ENCODE data around the gene COL5A2.
A peak's percentile ranks its signal among the peaks of the same experiment; 100 is the strongest.

Gene COL5A2

DNA sequence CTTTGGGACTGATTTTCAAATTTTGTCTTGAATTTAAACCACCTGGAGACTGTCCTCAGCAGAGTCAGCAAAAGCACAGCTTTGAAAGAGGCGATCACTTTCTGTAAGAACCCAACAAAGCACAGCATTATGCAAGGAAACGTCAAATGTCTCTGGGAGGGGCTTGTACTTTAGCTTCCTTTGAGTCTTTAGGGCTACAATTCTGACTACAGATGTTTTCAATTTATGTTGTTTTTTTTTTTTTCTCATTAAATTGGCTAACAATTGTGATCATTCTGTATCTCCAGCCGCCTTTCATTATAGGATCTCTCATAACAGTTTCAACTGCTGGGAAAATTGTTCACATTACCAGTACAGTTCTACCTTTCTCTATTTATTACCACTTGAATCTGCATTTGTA lies 157.1 kb downstream of the COL5A2 start:
- peak; percentile 96 for DNase-seq (ENCODE audit: low read depth)
- TF ChIP-seq, protein P1, sequence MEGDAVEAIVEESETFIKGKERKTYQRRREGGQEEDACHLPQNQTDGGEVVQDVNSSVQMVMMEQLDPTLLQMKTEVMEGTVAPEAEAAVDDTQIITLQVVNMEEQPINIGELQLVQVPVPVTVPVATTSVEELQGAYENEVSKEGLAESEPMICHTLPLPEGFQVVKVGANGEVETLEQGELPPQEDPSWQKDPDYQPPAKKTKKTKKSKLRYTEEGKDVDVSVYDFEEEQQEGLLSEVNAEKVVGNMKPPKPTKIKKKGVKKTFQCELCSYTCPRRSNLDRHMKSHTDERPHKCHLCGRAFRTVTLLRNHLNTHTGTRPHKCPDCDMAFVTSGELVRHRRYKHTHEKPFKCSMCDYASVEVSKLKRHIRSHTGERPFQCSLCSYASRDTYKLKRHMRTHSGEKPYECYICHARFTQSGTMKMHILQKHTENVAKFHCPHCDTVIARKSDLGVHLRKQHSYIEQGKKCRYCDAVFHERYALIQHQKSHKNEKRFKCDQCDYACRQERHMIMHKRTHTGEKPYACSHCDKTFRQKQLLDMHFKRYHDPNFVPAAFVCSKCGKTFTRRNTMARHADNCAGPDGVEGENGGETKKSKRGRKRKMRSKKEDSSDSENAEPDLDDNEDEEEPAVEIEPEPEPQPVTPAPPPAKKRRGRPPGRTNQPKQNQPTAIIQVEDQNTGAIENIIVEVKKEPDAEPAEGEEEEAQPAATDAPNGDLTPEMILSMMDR (conservative IDR thresholded peaks at IDR 0.05; ENCODE audit: control insufficient read depth, insufficient read depth, low read depth, low read length), result no peak
- peak overlapping the region; percentile 14 for H3K4me3 ChIP-seq (ENCODE audit: control insufficient read depth, low read depth, low read length)

DNA sequence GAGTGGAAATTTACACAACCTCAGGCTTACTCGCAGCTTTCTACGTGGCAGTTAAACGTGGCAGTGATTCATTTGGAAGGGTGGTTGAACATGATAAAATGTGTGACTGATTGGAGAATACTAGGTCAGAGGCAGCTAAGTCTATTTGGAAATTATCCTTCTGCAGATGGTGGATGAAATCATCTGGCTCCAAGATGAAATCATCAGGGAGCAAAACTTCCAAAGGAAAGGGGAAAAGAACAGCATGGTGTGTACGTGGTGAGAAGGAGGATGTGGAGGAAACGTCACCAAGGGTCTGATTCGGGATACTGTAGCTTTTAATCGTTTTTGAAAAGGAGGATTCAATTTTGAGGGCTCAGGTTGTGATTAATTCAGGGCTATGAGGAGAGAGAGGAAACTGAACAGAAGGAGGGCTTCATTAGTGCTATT lies 157.5 kb downstream of the COL5A2 start:
- DNase-seq (ENCODE audit: low read depth), result peak; percentile 100
- TF ChIP-seq, protein P1 (conservative IDR thresholded peaks at IDR 0.05; ENCODE audit: control insufficient read depth, insufficient read depth, low read depth, low read length), result no peak
- H3K4me3 ChIP-seq (ENCODE audit: control insufficient read depth, low read depth, low read length), result peak overlapping the region; percentile 14

DNA sequence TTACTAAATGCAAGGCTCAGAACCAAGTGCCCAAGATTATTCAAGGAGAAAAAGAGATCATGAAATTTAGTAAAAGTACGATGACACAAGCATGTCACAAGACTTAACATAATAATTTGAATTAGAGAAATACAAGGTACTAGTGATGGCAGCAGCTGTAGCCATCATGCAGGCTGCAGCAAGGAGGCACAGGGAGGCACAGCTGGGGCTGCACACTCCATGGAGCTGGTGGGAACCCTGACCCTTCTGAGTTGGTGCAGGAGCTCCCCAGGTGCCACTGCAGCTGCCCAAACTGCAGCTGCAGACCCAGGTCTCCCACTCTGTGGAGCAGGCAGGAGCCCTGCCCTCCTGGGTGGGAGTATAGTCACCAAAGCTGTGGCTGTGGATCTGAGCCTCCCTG lies 159.4 kb downstream of the COL5A2 start:
- DNase-seq (ENCODE audit: low read depth), result no peak
- H3K4me3 ChIP-seq (ENCODE audit: control insufficient read depth, low read depth, low read length), result no peak overlapping the region
- TF ChIP-seq, protein P1 (conservative IDR thresholded peaks at IDR 0.05; ENCODE audit: control insufficient read depth, insufficient read depth, low read depth, low read length), result no peak

DNA sequence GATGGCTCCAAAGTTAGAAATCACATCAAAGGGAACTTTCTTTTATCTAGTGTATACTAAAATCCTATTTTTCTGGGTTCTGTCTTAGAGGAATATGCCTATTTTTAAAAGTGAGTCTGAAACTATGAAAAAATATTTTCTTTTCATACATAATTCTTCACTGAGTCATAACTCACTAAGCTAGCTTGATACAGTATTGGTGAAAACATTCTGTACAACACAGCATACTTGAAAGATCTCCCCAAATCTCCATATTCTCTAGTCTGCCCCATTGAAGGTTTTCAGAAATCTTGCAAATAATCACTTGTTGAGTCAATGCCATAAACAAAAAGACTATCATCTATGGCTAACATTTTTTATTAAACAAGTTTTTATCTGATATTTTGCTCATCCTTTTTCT lies 160.9 kb downstream of the COL5A2 start:
- H3K4me3 ChIP-seq (ENCODE audit: control insufficient read depth, low read depth, low read length), result no peak overlapping the region
- peak; percentile 47 for DNase-seq (ENCODE audit: low read depth)
- TF ChIP-seq, protein P1 (conservative IDR thresholded peaks at IDR 0.05; ENCODE audit: control insufficient read depth, insufficient read depth, low read depth, low read length), result no peak

DNA sequence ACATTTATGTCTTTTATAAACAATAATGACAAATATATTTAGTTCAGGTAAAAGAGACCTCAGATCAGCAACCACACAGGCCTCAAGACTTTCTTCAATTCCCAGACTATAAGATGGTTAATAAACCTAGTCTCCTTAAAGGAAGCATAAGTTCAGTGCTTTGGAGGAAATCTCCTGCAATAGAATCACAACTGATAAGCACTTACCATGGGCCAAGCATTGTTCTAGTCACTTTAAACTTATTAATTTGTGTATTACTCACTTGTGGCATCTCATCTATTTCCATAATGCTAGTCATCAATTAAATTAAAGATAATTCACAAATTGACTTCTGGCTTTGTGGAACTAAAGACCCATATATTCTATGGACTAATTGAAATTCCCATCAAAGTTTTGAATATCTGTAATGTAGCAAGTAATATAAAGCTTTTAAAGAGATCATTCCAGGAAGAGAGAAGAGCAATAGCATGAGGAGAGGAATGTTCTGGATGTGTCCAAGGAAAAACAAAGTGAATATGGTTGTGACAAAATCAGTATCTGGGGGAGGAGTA lies 163.2 kb downstream of the COL5A2 start:
- TF ChIP-seq, protein P1 (conservative IDR thresholded peaks at IDR 0.05; ENCODE audit: control insufficient read depth, insufficient read depth, low read depth, low read length), result no peak
- no peak for DNase-seq (ENCODE audit: low read depth)
- no peak overlapping the region for H3K4me3 ChIP-seq (ENCODE audit: control insufficient read depth, low read depth, low read length)

DNA sequence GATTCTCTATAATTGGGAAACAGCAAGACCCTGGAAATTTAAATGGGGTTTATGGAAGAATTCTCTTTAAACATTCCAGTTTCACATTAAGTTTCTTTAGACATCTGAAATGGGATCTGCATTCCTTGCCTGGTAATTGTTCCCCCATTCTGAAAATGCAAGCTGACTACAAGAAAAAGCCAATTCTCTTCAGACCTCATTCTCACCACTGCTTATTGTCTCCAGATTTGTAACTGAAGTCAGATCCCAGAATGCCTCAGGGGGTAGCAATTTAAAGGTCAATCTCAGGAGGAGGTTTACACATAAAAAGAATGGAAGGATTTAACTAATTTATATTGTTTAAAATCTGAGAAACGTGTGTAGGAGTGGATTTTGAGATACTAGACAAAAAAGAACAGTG lies 164.2 kb downstream of the COL5A2 start:
- DNase-seq (ENCODE audit: low read depth), result peak; percentile 50
- H3K4me3 ChIP-seq (ENCODE audit: control insufficient read depth, low read depth, low read length), result no peak overlapping the region
- TF ChIP-seq, protein P1 (conservative IDR thresholded peaks at IDR 0.05; ENCODE audit: control insufficient read depth, insufficient read depth, low read depth, low read length), result no peak
